Activated CD8-positive, alpha-beta memory T cell treated with anti-CD3 and anti-CD28 coated beads, Interleukin-2, amount 10 ng/mL, durations not matched to agents 7 days and 5 days (primary cell): Measurements from ENCODE around the gene OR2V2. TPM values are rescaled to one million over a fixed set of nuclear protein-coding genes. Genes with fewer than 3 reads are reported as not detected.
"Not testable (repeated sequence)": the region's sequence is repeated elsewhere in the genome, so short reads cannot be mapped to it uniquely, and the experiment has no call there.

Experiments used
- ATAC-seq: fragments of 150-1000 bp; cut with Tn5 transposase; one replicate; pipeline ENCODE4 v1.10.0; 2021; ENCODE audit warnings: moderate library complexity
- CTCF ChIA-PET: fragments of 350-600 bp; sonication (Branson Sonifier 250); formaldehyde crosslinking; loops from one replicate; lab custom pipeline; 2021; ENCODE audit warnings: antibody characterized with exemption; lab: Charles Lee
- DNase-seq: peaks from one replicate; pipeline ENCODE4 v3.0.0-alpha.2; 2020
- H3K27ac Mint-ChIP-seq: one replicate; pipeline ENCODE4 v1.8.0; 2021; ENCODE audit warnings: mild to moderate bottlenecking, mixed read lengths
- H3K27me3 Mint-ChIP-seq: one replicate; pipeline ENCODE4 v1.8.0; 2021; ENCODE audit warnings: mixed read lengths
- H3K36me3 Mint-ChIP-seq: one replicate; pipeline ENCODE4 v1.8.0; 2021; ENCODE audit warnings: mild to moderate bottlenecking, mixed read lengths
- H3K4me1 Mint-ChIP-seq: one replicate; pipeline ENCODE4 v1.8.0; 2021; ENCODE audit warnings: mixed read lengths
- H3K4me3 Mint-ChIP-seq: one replicate; pipeline ENCODE4 v1.8.0; 2021; ENCODE audit warnings: mild to moderate bottlenecking, moderate library complexity, mixed read lengths
- H3K9me3 Mint-ChIP-seq: one replicate; pipeline ENCODE4 v1.8.0; 2022; ENCODE audit warnings: low read depth, mixed read lengths
- total RNA-seq, 2 experiments: library from RNA; stranded (reverse); gene quantifications; one replicate each; pipeline ENCODE4 v1.2.3, GENCODE V29; 2021

Gene OR2V2
- total RNA-seq, result not detected

GRCh38 chr5:181146927-181147636, at the start of gene OR2V2:
Gene OR2V2, plus strand, starts transcription at chr5:181147586. Its CDS starts 7,357 bp downstream, at chr5:181154943.
- CTCF ChIA-PET, result interaction anchor here (1.2 kb wide), 1 partner anchor 9 kb away, joined by 4 read pairs; no protein-coding TSS in a partner anchor
- not testable (repeated sequence) for H3K27ac Mint-ChIP-seq, H3K36me3 Mint-ChIP-seq, ATAC-seq, H3K4me3 Mint-ChIP-seq, DNase-seq, H3K4me1 Mint-ChIP-seq, H3K9me3 Mint-ChIP-seq
- H3K27me3 Mint-ChIP-seq, result peaks cover 33% of the 10 kb centered on the region

GRCh38 chr5:181097759-181098491, 49.5 kb upstream of the OR2V2 start:
- H3K27me3 Mint-ChIP-seq, result peaks cover 23% of the 10 kb centered on the region
- H3K9me3 Mint-ChIP-seq, DNase-seq, H3K4me3 Mint-ChIP-seq, H3K36me3 Mint-ChIP-seq, CTCF ChIA-PET, H3K4me1 Mint-ChIP-seq, H3K27ac Mint-ChIP-seq, ATAC-seq: not testable (repeated sequence)

GRCh38 chr5:181098762-181099601, 48.4 kb upstream of the OR2V2 start:
- CTCF ChIA-PET, result no interaction called here

GRCh38 chr5:181099602-181100086, 47.7 kb upstream of the OR2V2 start:
- peaks cover 29% of the 10 kb centered on the region for H3K27me3 Mint-ChIP-seq
- ATAC-seq (no peak), DNase-seq (no peak)
- H3K36me3 Mint-ChIP-seq, result no peaks in the 10 kb centered on the region
- peaks cover 10% of the 10 kb centered on the region for H3K4me1 Mint-ChIP-seq
- no peaks in the 10 kb centered on the region for H3K9me3 Mint-ChIP-seq
- CTCF ChIA-PET, result interaction anchor here (1.0 kb wide), 1 partner anchor 76 kb away, joined by 4 read pairs; no protein-coding TSS in a partner anchor
- no peak overlapping the region for H3K4me3 Mint-ChIP-seq
- H3K27ac Mint-ChIP-seq, result no peak overlapping the region

More at GRCh38 chr5:181098762-181099601, 48.4 kb upstream of the OR2V2 start:
- Mint-ChIP-seq H3K36me3 (no peaks in the 10 kb centered on the region), H3K27ac (no peak overlapping the region), H3K4me3 (no peak overlapping the region), H3K9me3 (no peaks in the 10 kb centered on the region), H3K4me1 (peaks cover 7% of the 10 kb centered on the region), H3K27me3 (peaks cover 22% of the 10 kb centered on the region)
- ATAC-seq, result no peak
- no peak for DNase-seq

GRCh38 chr5:181100121-181100875, 47.1 kb upstream of the OR2V2 start:
- CTCF ChIA-PET, result interaction anchor here (1.0 kb wide), 1 partner anchor 76 kb away, joined by 4 read pairs; no protein-coding TSS in a partner anchor
- no peak overlapping the region for H3K4me3 Mint-ChIP-seq
- H3K27ac Mint-ChIP-seq, result no peak overlapping the region
- no peaks in the 10 kb centered on the region for H3K36me3 Mint-ChIP-seq
- H3K9me3 Mint-ChIP-seq, result no peaks in the 10 kb centered on the region
- H3K27me3 Mint-ChIP-seq, result peaks cover 33% of the 10 kb centered on the region
- ATAC-seq (no peak), DNase-seq (no peak)
- peaks cover 10% of the 10 kb centered on the region for H3K4me1 Mint-ChIP-seq

- H3K27ac Mint-ChIP-seq, H3K4me3 Mint-ChIP-seq, H3K36me3 Mint-ChIP-seq, DNase-seq, H3K9me3 Mint-ChIP-seq, CTCF ChIA-PET, ATAC-seq: not testable (repeated sequence)
- Mint-ChIP-seq H3K27me3 (peaks cover 41% of the 10 kb centered on the region), H3K4me1 (peaks cover 10% of the 10 kb centered on the region)
Measured at GRCh38 chr5:181101030-181101641, 46.2 kb upstream of the OR2V2 start.

- CTCF ChIA-PET, ATAC-seq, H3K4me3 Mint-ChIP-seq, H3K27ac Mint-ChIP-seq, H3K36me3 Mint-ChIP-seq, H3K9me3 Mint-ChIP-seq, DNase-seq: not testable (repeated sequence)
- H3K27me3 Mint-ChIP-seq, result peaks cover 46% of the 10 kb centered on the region
- H3K4me1 Mint-ChIP-seq, result peaks cover 10% of the 10 kb centered on the region
Measured at GRCh38 chr5:181101930-181102674, 45.3 kb upstream of the OR2V2 start.

GRCh38 chr5:181104259-181104568, 43.2 kb upstream of the OR2V2 start:
- DNase-seq, CTCF ChIA-PET, ATAC-seq, H3K36me3 Mint-ChIP-seq, H3K9me3 Mint-ChIP-seq: not testable (repeated sequence)
- H3K27me3 Mint-ChIP-seq, result peaks cover 39% of the 10 kb centered on the region
- H3K4me3 Mint-ChIP-seq, result peak overlapping the region; percentile 61
- peak overlapping the region; percentile 57 for H3K27ac Mint-ChIP-seq
- peaks cover 10% of the 10 kb centered on the region for H3K4me1 Mint-ChIP-seq

GRCh38 chr5:181104606-181105390, 42.6 kb upstream of the OR2V2 start:
- H3K27ac Mint-ChIP-seq, ATAC-seq, CTCF ChIA-PET, H3K4me1 Mint-ChIP-seq, H3K36me3 Mint-ChIP-seq, H3K4me3 Mint-ChIP-seq, H3K9me3 Mint-ChIP-seq: not testable (repeated sequence)
- DNase-seq, result peak; percentile 32
- peaks cover 34% of the 10 kb centered on the region for H3K27me3 Mint-ChIP-seq

GRCh38 chr5:181105391-181106025, 41.9 kb upstream of the OR2V2 start:
- H3K27me3 Mint-ChIP-seq, result peaks cover 33% of the 10 kb centered on the region
- ATAC-seq (no peak), DNase-seq (no peak)
- H3K36me3 Mint-ChIP-seq, result no peaks in the 10 kb centered on the region
- peaks cover 4% of the 10 kb centered on the region for H3K4me1 Mint-ChIP-seq
- no peak overlapping the region for H3K4me3 Mint-ChIP-seq
- no peaks in the 10 kb centered on the region for H3K9me3 Mint-ChIP-seq
- CTCF ChIA-PET, result no interaction called here
- H3K27ac Mint-ChIP-seq, result no peak overlapping the region

GRCh38 chr5:181107699-181108098, 39.7 kb upstream of the OR2V2 start:
- Mint-ChIP-seq H3K36me3 (no peaks in the 10 kb centered on the region), H3K4me1 (peaks cover 4% of the 10 kb centered on the region), H3K27me3 (peaks cover 38% of the 10 kb centered on the region), H3K27ac (no peak overlapping the region), H3K4me3 (no peak overlapping the region), H3K9me3 (no peaks in the 10 kb centered on the region)
- no peak for DNase-seq
- CTCF ChIA-PET, result no interaction called here
- no peak for ATAC-seq
